ENCODE results near the gene MDFIC2. TPM values are rescaled to one million over a fixed set of nuclear protein-coding genes. Genes with fewer than 3 reads are reported as not detected.

Gene MDFIC2
- total and polyA plus RNA-seq, 2 of the 13 experiments (the other 11 are each of a cell fraction or from before 2014, with no cell fraction given) = not detected

GRCh38 chr3:70248856-70249255 lies 63.6 kb downstream of the MDFIC2 start (continued):
- TF ChIP-seq ZNF772 (CRISPR knock-in tag; IDR thresholded peaks at IDR 0.05) = no peak

DNA sequence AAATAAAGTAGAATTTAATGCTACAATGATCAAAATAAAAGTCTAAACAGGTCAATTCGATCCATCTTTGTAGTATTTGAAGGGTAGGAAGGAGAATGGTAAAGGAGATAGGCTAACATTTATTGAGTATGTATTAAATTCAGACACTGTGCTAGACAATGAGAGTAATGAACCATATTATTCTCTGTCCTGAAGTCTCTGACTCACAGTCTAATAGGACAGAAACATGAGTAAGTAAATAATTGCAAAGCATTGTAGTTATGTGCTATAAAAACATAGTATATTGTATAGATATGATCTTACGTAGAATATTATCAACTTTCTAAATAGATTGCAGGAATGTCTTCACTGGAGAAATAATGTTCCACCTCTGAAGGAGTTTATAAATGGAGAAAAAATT lies 64.5 kb downstream of the MDFIC2 start:
- POLR2A ChIA-PET = no interaction called here

More for the DNA sequence above, 64.5 kb downstream of the MDFIC2 start:
- CTCF ChIA-PET (ENCODE audit: low intra/inter-chr PET ratio, low total read pairs) = no interaction called here
- 7% methylated on average over 2 of the region's 2 CpGs for WGBS (ENCODE audit: low lambda C conversion rate)
- no peak for ATAC-seq
- Histone ChIP-seq H4K20me1 (ENCODE audit: insufficient read depth, low read length) (no peaks in the 10 kb centered on the region), H3K4me3 (replicated peaks in 1 of 3; ENCODE audit: insufficient read depth in 1 of 3, low read depth in 2 of 3, low read length in 3 of 3) (no peak overlapping the region), H3K9ac (ENCODE audit: insufficient read depth, low read depth, low read length) (no peak overlapping the region), H3K27ac (ENCODE audit: extremely low read length, insufficient read depth, low read length) (no peak overlapping the region), H3K4me1 (ENCODE audit: insufficient read depth, low read length) (no peaks in the 10 kb centered on the region), H3K9me3 (ENCODE audit: low read length) (no peaks in the 10 kb centered on the region), H3K27me3 (ENCODE audit: control insufficient read depth in 1 of 2, insufficient read depth in 2 of 2, low read length in 2 of 2) (no peaks in the 10 kb centered on the region), H3K79me2 (ENCODE audit: insufficient read depth, low read length) (no peaks in the 10 kb centered on the region), H3K4me2 (ENCODE audit: low read depth, low read length) (no peak overlapping the region), H2AFZ (ENCODE audit: low read length) (no peak overlapping the region), H3K36me3 (replicated peaks in 1 of 2; ENCODE audit: control insufficient read depth in 1 of 2, insufficient read depth in 2 of 2, low read length in 2 of 2) (no peaks in the 10 kb centered on the region)
- no TSS peak for BruUV-seq (replicated peaks)
- TF ChIP-seq ARID4A (CRISPR knock-in tag; IDR thresholded peaks at IDR 0.05; ENCODE audit: borderline replicate concordance) (no peak), GMEB1 (CRISPR knock-in tag; IDR thresholded peaks at IDR 0.05; ENCODE audit: borderline replicate concordance) (no peak), SRSF9 (IDR thresholded peaks at IDR 0.05; ENCODE audit: borderline replicate concordance, insufficient read depth, low read depth, low read length, poor library complexity, severe bottlenecking) (no peak), ZNF143 (CRISPR knock-in tag; IDR thresholded peaks at IDR 0.05) (no peak), EEA1 (CRISPR knock-in tag; IDR thresholded peaks at IDR 0.05; ENCODE audit: borderline replicate concordance) (no peak), ZEB1 (IDR thresholded peaks at IDR 0.05; ENCODE audit: insufficient replicate concordance, low read depth) (no peak), ZNF260 (CRISPR knock-in tag; IDR thresholded peaks at IDR 0.05; ENCODE audit: borderline replicate concordance, low read depth) (no peak), ZBTB10 (CRISPR knock-in tag; IDR thresholded peaks at IDR 0.05; ENCODE audit: borderline replicate concordance) (no peak), ZNF768 (CRISPR knock-in tag; IDR thresholded peaks at IDR 0.05) (no peak)
- TF ChIP-seq, protein P1, sequence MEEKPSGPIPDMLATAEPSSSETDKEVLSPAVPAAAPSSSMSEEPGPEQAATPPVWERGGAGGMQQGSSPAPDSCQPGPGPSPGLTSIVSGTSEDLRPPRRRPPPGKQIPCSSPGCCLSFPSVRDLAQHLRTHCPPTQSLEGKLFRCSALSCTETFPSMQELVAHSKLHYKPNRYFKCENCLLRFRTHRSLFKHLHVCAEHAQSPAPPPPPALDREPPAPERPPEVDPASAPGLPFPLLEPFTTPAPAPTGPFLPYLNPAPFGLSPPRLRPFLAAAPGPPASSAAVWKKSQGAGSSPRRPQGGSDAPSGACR (CRISPR knock-in tag; IDR thresholded peaks at IDR 0.05) = no peak
- TF ChIP-seq, protein P2, sequence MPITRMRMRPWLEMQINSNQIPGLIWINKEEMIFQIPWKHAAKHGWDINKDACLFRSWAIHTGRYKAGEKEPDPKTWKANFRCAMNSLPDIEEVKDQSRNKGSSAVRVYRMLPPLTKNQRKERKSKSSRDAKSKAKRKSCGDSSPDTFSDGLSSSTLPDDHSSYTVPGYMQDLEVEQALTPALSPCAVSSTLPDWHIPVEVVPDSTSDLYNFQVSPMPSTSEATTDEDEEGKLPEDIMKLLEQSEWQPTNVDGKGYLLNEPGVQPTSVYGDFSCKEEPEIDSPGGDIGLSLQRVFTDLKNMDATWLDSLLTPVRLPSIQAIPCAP (CRISPR knock-in tag; IDR thresholded peaks at IDR 0.05; ENCODE audit: low read depth) = no peak
- DNase-seq (ENCODE audit: low spot score) = no peak
- intact Hi-C loops (cut with micrococcal nuclease; ENCODE audit: unreplicated experiment) = no loop called here
- no peak for FAIRE-seq
- in situ Hi-C loops (cut with HindIII; ENCODE audit: extremely low pct_ligation_motif_present, low pct_unique_long_range_greater_than_20kb) = no loop called here
